HUDEP-2 (cell line): ENCODE results near the gene DGAT2.
"Not testable (repeated sequence)": the region's sequence is repeated elsewhere in the genome, so short reads cannot be mapped to it uniquely, and the experiment has no call there.

ENCODE experiments used
- DNase-seq, 76 experiments: peaks; one replicate each; lab custom pipeline; 2025; ENCODE audit not compliant: unreplicated experiment in 76 of 76; lab: John Stamatoyannopoulos, UW

Gene DGAT2

DNA sequence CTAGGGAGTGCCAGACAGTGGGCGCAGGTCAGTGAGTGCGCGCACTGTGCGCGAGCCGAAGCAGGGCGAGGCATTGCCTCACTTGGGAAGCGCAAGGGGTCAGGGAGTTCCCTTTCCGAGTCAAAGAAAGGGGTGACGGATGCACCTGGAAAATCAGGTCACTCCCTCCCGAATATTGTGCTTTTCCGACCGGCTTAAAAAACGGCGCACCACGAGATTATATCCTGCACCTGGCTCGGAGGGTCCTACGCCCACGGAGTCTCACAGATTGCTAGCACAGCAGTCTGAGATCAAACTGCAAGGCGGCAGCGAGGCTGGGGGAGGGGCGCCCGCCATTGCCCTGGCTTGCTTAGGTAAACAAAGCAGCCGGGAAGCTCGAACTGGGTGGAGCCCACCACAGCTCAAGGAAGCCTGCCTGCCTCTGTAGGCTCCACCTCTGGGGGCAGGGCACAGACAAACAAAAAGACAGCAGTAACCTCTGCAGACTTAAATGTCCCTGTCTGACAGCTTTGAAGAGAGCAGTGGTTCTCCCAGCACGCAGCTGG, 19.8 kb upstream of the DGAT2 start:
- not testable (repeated sequence) for DNase-seq

GRCh38 chr11:75754933-75755332, 13.6 kb upstream of the DGAT2 start:
- DNase-seq: not testable (repeated sequence)

- no peak for DNase-seq
These were observed 10.9 kb upstream of the DGAT2 start for GRCh38 chr11:75757651-75758050.

DNA sequence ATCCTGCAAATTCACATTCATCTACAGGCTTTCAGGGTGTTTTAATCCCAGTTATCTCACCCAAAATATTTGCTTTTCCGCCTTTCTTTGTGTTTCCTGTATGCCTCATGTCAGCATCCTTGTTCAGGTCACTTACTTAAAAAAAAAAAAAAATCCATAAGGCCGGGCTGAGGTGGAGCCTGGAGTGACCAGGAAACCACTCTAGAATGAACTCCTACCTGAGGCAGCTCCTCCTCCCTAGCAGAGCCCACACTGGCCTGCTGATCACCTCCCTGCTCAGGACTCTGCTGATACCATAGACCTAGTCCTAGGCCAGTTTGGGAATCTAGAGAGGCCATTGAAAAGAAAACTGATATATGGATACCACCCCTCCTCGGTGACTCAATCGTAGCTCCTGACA, 8.7 kb upstream of the DGAT2 start:
- DNase-seq: no peak

DNA sequence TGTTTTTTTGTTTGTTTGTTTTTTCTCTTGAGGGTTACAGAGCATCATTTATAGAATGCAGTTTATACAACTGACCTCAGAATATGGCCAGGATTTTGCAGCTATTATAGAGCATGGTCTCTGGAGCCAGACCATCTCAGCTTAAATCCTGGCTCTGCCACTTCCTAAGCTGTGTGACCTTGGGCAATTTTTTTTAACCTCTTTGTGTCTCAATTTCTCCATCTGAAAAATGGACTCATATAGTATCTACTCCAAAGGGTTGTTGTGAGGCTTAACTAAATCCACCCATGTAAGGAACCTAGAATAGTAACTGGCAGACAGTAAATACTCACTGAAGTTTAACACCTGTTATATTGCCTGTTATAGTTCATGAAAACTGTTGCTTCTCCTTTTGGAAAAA, 8.3 kb upstream of the DGAT2 start:
- DNase-seq: no peak

DNA sequence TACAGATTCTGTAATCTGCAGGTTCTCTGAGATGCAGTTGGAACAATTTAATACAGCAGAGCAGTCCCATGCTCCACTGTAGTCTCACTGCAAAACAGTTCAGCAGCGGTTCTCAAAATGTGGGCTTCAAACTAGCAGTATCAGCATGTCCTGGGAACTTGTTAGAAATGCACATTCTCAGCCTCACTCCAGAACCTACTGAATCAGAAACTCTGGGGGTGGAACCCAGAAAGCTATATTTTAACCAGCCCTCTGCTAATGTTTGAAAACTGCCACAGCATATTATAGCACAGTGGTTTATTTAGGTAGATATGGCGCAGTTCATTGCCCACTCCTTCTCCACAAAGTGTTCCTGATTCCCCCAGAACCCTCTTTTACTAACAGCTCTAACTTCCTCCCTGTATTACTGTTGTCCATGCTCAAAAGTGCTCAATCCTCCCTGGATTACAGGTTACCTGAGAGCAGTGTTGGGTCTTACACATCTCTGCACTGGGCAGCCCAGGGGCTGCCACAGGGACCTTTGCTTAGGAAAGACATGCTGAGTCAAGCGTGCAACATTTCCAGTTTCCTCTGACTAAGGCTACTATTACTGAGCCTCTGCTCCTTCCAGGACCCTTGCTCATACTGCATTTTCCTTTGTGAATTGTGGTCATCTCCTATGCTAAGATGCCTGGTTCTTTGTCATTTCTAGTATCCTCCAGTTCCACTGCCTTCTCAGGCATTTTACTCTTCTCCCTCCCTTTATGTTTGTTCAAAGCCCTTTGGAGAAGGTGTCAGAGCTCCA, 7.7 kb upstream of the DGAT2 start:
- no peak for DNase-seq

DNA sequence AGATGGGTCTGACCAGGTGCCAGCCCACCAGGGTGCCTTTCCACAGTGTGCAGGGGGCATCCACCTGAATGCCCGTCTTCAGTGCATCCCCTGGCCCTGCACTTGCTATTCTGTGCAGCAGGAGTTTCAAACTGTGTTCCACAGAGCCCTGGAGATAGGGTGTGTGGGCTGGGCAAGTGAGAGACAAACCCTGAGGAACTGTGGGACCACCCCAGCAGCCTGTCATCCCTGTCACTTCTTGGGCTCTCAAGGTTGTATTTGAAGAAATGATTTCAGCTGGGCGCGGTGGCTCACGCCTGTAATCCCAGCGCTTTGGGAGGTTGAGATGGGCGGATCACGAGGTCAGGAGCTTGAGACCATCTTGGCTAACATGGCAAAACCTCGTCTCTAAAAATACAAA, 6.4 kb upstream of the DGAT2 start:
- DNase-seq: no peak

DNA sequence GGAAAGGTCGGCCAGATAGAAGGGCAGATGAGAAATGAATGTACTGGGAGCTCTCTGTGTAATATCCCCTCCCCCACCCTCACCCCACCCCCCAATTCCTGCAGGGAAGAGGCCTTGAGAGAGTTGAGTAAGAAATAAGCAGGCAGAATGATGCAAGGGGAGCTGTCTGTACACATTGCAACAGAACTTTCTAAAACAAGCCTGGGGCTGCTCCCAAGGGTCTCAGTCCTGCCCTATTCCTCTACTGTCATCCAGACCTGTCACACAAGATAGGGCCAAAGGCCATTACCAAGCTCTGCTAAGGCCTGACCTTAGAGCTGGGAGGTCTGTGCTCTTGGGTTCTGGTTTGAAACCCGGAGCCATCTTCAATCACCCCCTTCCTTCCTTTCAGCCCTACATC, 5.7 kb upstream of the DGAT2 start:
- no peak for DNase-seq

GRCh38 chr11:75763846-75764245, 4.7 kb upstream of the DGAT2 start:
- no peak for DNase-seq

DNA sequence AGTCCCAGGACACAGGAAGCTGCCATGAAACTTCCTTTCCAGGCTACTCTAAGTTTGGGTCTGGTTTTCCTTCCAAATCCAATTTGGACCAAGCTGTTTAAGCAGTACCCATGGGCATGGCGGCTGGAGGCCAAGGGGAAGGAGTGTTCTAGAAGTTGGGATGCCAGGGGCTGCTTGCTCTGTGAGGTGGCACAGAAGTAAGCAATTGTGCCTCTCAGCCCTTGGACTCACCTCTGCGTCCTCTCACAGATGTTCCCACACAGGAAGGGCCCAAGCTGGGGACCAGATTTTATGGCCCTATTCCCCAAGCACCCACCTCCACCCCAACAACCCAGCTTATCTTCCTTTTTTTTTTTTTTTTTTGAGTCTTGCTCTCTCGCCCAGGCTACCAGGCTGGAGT, 3.5 kb upstream of the DGAT2 start:
- no peak for DNase-seq

GRCh38 chr11:75766443-75767227, 1.9 kb upstream of the DGAT2 start:
- DNase-seq: no peak

DNA sequence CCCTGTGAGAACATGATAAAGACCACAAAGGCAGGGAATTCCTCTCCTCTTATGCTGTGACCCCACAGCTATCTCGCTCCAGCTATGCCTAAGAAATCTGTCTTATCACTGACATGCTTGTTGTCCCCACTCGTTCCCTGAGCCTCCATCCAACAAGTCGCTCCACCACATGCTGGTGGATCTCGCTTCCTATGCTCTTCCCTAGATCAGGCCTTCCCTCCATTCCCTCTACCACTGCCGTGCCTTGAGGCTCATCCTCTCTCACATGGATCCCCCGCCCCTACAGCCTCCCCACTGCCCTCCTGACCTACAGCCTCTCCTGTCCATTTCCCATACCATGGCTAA, 1.4 kb upstream of the DGAT2 start:
- no peak for DNase-seq

GRCh38 chr11:75767793-75768111, 826 bp upstream of the DGAT2 start:
- no peak for DNase-seq

DNA sequence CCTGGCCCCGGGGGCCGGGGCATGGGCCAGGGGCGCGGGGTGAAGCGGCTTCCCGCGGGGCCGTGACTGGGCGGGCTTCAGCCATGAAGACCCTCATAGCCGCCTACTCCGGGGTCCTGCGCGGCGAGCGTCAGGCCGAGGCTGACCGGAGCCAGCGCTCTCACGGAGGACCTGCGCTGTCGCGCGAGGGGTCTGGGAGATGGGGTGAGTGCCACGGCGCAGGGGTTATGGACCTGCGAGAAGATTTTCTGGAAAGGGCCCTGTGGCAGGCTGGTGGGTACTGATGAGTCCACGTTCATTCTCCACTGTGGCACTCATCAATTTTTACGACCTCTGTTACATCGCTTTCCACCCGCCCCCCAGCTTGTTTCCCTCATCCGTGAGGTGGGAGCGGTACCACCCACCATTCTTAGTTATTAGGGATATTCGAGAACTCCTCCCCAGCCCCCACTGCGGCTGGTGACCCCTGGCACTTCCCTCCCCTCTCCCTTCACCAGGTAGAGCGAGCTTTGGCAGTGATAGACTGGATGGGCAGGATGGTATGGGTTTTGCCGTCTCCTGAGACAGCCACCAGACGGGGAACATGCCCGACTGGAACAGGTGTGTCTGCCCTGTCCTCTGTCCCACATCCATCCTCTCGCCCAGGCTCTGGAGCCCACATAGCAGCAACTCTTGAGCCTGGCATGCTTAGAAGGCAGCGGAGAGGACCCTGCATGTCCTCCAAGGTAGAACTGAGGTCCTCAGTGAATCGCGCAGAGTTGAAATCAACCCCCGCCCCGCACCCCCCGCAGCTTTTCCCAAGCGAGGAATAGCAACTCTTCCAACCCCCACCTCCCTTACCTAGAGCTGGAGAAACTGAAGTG, 562 bp downstream of the DGAT2 start:
- DNase-seq: peak in 1 of 76 experiments; percentile 5

GRCh38 chr11:75770102-75770501, 1.5 kb downstream of the DGAT2 start:
- DNase-seq: peak in 2 of 76 experiments; percentile 11 to 15

GRCh38 chr11:75771646-75772410, 3.2 kb downstream of the DGAT2 start:
- no peak for DNase-seq

GRCh38 chr11:75773595-75774353, 5.2 kb downstream of the DGAT2 start:
- no peak for DNase-seq

- DNase-seq: no peak
These were observed 6.5 kb downstream of the DGAT2 start for GRCh38 chr11:75775056-75775455.

DNA sequence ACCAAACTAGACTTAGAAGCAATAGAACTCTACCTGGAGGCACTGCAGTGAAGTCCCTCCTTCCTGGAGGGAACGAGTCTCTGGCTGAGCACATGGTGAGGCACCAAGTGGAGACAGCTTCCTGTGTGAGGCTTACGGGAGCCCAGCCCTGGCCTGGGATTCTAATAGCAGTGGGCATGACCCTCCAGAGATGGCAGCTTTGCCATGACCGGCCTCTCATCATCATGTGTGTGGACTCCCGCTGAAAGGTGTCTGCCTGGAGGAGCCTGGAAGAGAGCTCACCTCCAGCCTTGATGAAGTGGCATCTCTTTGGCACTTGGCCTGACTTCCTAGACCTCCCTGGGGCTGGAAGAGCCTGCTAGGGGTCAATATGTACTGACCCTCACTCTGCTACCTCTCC, 8.0 kb downstream of the DGAT2 start:
- DNase-seq: no peak
